ENCODE results near the gene GCM1. TPM values are rescaled to one million over a fixed set of nuclear protein-coding genes. Genes with fewer than 3 reads are reported as not detected.

GCM1 gene
- polyA plus RNA-seq, 1 experiment = not detected

DNA sequence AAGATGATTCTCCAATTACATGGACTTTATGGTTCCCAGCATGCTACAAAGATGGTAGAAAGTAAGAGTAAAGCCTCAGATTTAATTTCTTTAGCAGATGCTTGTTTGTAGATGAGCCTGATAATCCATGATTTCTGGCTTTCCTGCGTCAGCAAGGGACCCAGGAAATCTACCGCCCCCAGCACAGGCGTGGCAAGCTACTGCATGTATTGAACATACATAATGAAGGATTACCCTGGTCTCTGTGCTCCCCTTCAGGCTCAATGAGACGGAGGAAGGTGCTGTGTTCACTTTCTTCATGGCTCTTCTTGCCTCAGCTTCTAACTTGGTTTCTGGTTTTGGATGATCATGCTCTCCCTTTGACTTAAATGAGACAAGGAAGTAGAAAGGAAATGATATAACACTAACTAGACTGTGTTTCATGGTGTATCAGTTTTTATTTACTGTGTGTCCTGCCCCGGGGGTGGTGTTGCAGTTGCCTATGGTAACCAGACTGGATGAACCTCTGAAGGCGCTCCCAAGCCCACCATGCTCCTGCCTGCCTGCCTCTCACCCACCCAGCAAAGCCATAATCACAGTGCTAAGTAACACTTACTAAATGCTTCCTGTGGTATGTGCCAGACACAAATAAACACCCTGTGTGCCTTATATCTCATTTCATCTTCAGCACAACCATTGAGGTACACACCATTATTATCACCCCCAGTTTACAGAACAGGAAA lies 17.9 kb downstream of the GCM1 start:
- POLR2A ChIA-PET = no interaction called here
- CTCF ChIA-PET = no interaction called here
- H3K27me3 ChIP-seq (ENCODE audit: control insufficient read depth, insufficient read depth, low read length) = peaks cover 19% of the 10 kb centered on the region
- DNase-seq (ENCODE audit: low read depth, low spot score) = no peak
- TF ChIP-seq, protein P1, sequence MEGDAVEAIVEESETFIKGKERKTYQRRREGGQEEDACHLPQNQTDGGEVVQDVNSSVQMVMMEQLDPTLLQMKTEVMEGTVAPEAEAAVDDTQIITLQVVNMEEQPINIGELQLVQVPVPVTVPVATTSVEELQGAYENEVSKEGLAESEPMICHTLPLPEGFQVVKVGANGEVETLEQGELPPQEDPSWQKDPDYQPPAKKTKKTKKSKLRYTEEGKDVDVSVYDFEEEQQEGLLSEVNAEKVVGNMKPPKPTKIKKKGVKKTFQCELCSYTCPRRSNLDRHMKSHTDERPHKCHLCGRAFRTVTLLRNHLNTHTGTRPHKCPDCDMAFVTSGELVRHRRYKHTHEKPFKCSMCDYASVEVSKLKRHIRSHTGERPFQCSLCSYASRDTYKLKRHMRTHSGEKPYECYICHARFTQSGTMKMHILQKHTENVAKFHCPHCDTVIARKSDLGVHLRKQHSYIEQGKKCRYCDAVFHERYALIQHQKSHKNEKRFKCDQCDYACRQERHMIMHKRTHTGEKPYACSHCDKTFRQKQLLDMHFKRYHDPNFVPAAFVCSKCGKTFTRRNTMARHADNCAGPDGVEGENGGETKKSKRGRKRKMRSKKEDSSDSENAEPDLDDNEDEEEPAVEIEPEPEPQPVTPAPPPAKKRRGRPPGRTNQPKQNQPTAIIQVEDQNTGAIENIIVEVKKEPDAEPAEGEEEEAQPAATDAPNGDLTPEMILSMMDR (IDR thresholded peaks at IDR 0.05; ENCODE audit: low read depth, low read length) = no peak
- H3K4me3 ChIP-seq (ENCODE audit: low read depth, low read length) = no peak overlapping the region
- no peak overlapping the region for H3K27ac ChIP-seq (ENCODE audit: low read depth, low read length)
- no peaks in the 10 kb centered on the region for H3K9me3 ChIP-seq (ENCODE audit: control insufficient read depth, insufficient read depth, low read length)

GRCh38 chr6:53128842-53129241 lies 19.8 kb downstream of the GCM1 start:
- Histone ChIP-seq H3K27me3 (ENCODE audit: control insufficient read depth, insufficient read depth, low read length) (peaks cover 14% of the 10 kb centered on the region), H3K27ac (ENCODE audit: low read depth, low read length) (no peak overlapping the region), H3K9me3 (ENCODE audit: control insufficient read depth, insufficient read depth, low read length) (no peaks in the 10 kb centered on the region), H3K4me3 (ENCODE audit: low read depth, low read length) (no peak overlapping the region)
- CTCF ChIA-PET = interaction anchor here (0.5 kb wide), 1 partner anchor 721 kb away, joined by 3 read pairs; no protein-coding TSS in a partner anchor
- TF ChIP-seq, protein P1 (IDR thresholded peaks at IDR 0.05; ENCODE audit: low read depth, low read length) = no peak
- POLR2A ChIA-PET = no interaction called here
- DNase-seq (ENCODE audit: low read depth, low spot score) = no peak

DNA sequence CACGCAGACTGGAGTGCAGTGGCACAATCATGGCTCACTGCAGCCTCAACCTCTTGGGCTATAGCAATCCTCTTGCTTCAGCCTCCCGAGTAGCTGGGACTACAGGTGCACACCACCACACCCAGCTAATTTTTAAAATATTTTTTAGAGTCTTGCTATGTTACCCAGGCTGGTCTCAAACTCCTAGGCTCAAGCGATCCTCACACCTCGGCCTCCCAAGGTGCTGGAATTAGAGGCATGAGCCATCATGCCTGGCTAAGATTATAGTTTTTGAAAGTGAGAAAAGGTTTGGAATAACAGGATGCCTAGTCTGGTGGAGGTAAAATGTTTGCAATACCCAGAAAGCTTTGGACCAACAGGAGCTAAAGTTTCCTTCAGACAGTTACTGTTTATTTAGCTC lies 23.4 kb downstream of the GCM1 start:
- peaks cover 8% of the 10 kb centered on the region for H3K27me3 ChIP-seq (ENCODE audit: control insufficient read depth, insufficient read depth, low read length)
- TF ChIP-seq, protein P1 (IDR thresholded peaks at IDR 0.05; ENCODE audit: low read depth, low read length) = no peak
- POLR2A ChIA-PET = no interaction called here
- CTCF ChIA-PET = no interaction called here
- H3K9me3 ChIP-seq (ENCODE audit: control insufficient read depth, insufficient read depth, low read length) = no peaks in the 10 kb centered on the region
- H3K27ac ChIP-seq (ENCODE audit: low read depth, low read length) = no peak overlapping the region
- no peak overlapping the region for H3K4me3 ChIP-seq (ENCODE audit: low read depth, low read length)
- DNase-seq (ENCODE audit: low read depth, low spot score) = no peak

DNA sequence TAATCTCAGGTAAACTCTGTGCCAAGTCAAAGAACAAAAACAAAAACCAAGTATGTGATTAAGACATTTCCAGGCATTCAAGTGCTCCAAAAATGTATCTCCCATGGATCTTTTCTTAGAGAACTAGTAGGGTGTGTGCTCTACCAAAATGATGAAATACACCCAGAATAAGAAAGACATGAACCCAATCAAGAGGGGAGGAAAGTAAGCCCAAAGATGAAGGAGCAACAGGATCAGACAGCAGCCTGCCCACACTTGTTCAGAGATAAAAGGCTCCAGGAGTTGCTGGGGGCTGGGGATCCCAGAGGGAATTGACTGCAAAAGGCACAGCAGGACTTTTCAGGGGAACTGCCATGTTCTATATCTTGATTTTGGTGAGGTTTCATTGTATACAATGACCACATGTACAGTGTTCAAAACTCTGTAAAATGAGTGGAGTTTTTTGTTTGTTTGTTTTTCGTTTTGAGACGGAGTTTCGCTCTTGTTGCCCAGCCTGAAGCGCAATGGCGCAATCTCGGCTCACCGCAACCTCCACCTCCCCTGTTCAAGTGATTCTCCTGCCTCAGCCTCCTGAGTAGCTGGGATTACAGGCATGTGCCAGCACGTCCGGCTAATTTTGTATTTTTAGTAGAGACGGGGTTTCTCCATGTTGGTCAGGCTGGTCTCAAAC lies 24.4 kb downstream of the GCM1 start:
- TF ChIP-seq, protein P1 (IDR thresholded peaks at IDR 0.05; ENCODE audit: low read depth, low read length) = no peak
- Histone ChIP-seq H3K4me3 (ENCODE audit: low read depth, low read length) (no peak overlapping the region), H3K9me3 (ENCODE audit: control insufficient read depth, insufficient read depth, low read length) (no peaks in the 10 kb centered on the region), H3K27ac (ENCODE audit: low read depth, low read length) (no peak overlapping the region), H3K27me3 (ENCODE audit: control insufficient read depth, insufficient read depth, low read length) (peaks cover 9% of the 10 kb centered on the region)
- no peak for DNase-seq (ENCODE audit: low read depth, low spot score)
- CTCF ChIA-PET = no interaction called here
- POLR2A ChIA-PET = no interaction called here

- no peak overlapping the region for H3K27ac ChIP-seq (ENCODE audit: low read depth, low read length)
- TF ChIP-seq, protein P1 (IDR thresholded peaks at IDR 0.05; ENCODE audit: low read depth, low read length) = no peak
- H3K27me3 ChIP-seq (ENCODE audit: control insufficient read depth, insufficient read depth, low read length) = peaks cover 11% of the 10 kb centered on the region
- H3K9me3 ChIP-seq (ENCODE audit: control insufficient read depth, insufficient read depth, low read length) = no peaks in the 10 kb centered on the region
- CTCF ChIA-PET = no interaction called here
- DNase-seq (ENCODE audit: low read depth, low spot score) = peak; percentile 20
- no peak overlapping the region for H3K4me3 ChIP-seq (ENCODE audit: low read depth, low read length)
- POLR2A ChIA-PET = no interaction called here
Measured at GRCh38 chr6:53119772-53120409, 28.8 kb downstream of the GCM1 start.
